ENCODE data around the gene TMEM52B.

TMEM52B gene

DNA sequence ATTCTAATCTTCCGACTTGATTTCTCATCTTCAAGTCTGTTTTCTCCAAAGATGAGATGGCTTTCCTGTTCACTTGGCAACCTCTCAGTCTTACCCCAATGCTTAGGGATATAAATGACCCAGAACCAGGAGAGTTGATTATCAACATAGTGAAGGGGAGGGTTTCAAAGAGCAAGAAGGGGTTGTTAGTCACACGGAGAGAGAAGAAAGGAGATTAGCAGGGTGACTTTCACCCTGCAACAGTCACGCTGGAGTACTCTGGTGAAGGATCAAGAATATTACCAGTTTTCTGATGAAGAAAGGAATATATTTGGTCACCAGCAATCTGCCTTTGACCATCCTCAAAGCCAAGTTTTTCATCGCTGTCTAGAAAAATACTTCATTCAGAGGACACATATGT, at the start of gene TMEM52B:
TSS of gene TMEM52B (plus strand) at position 212 of the 400 bp plus-strand sequence. CDS start 543 bp downstream, outside the sequence.
- no peak for DNase-seq (ENCODE audit: low read depth)
- H3K4me3 ChIP-seq (replicated peaks; ENCODE audit: low read depth, low read length) = no peak within 1 kb of the TSS
- TF ChIP-seq, protein P1, sequence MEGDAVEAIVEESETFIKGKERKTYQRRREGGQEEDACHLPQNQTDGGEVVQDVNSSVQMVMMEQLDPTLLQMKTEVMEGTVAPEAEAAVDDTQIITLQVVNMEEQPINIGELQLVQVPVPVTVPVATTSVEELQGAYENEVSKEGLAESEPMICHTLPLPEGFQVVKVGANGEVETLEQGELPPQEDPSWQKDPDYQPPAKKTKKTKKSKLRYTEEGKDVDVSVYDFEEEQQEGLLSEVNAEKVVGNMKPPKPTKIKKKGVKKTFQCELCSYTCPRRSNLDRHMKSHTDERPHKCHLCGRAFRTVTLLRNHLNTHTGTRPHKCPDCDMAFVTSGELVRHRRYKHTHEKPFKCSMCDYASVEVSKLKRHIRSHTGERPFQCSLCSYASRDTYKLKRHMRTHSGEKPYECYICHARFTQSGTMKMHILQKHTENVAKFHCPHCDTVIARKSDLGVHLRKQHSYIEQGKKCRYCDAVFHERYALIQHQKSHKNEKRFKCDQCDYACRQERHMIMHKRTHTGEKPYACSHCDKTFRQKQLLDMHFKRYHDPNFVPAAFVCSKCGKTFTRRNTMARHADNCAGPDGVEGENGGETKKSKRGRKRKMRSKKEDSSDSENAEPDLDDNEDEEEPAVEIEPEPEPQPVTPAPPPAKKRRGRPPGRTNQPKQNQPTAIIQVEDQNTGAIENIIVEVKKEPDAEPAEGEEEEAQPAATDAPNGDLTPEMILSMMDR (IDR thresholded peaks at IDR 0.05; ENCODE audit: low read length, missing control alignments) = no peak

DNA sequence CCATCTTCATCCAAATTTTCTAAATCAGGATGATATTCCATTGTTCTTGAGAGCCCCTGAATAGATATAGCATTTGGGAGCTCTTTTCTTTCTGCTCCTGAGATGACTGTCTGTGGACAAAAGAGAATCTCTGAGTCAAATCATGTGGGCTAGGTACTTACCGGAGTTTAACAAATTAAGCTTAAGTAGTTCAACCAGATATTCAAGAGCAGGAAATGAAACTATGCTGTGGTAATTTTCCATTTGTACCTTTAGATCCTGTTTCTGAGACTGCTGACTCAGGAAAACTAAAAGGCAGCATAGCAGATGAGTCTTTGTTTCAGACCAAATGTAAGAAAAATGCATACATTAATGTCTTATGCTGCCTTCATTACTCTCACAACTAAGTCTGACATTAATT, 48.8 kb upstream of the TMEM52B start, which contains the start of gene CLEC7A:
TSS of gene CLEC7A (minus strand) at position 158 of the 400 bp plus-strand sequence. CDS start at position 41, 117 bp downstream.
- TF ChIP-seq, protein P1 (IDR thresholded peaks at IDR 0.05; ENCODE audit: low read length, missing control alignments) = no peak
- no peak within 1 kb of the TSS for H3K4me3 ChIP-seq (replicated peaks; ENCODE audit: low read depth, low read length)
- no peak for DNase-seq (ENCODE audit: low read depth)

DNA sequence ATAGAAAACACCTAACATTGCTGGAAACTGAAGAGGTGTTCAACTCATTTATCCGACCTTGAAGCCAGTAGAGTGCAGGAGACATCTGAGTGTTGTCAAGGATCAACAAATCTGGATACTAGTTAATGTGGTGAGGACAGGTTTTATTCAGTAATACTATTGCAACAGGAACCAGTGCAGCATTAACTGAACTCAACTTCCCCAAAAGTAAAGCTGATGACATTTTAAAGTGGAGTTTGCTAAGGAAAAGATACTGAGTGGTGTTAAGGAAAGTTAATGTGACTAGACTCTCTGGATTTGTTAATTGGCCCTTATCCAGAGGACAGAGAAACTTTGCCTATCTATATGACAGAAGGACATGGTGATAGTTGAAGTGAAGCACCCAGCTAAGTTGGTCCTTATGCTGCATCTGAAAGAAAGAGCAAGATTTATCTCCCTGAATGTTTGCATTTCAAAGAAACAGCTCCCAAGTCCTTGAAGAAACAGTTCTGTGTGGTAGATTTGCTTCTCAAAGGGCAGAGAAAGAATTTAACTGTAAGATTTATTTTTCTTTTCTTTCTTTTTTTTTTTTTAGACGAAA, 47.6 kb upstream of the TMEM52B start:
- TF ChIP-seq, protein P1 (IDR thresholded peaks at IDR 0.05; ENCODE audit: low read length, missing control alignments) = no peak
- no peak for DNase-seq (ENCODE audit: low read depth)
- no peak overlapping the region for H3K4me3 ChIP-seq (replicated peaks; ENCODE audit: low read depth, low read length)

- no peak for DNase-seq (ENCODE audit: low read depth)
These were observed 45.9 kb upstream of the TMEM52B start for GRCh38 chr12:10132850-10133370.

GRCh38 chr12:10135126-10135525, 43.7 kb upstream of the TMEM52B start:
- H3K4me3 ChIP-seq (replicated peaks; ENCODE audit: low read depth, low read length) = no peak overlapping the region
- DNase-seq (ENCODE audit: low read depth) = no peak
- TF ChIP-seq, protein P1 (IDR thresholded peaks at IDR 0.05; ENCODE audit: low read length, missing control alignments) = no peak

More at GRCh38 chr12:10132850-10133370, 45.9 kb upstream of the TMEM52B start:
- no peak overlapping the region for H3K4me3 ChIP-seq (replicated peaks; ENCODE audit: low read depth, low read length)
- TF ChIP-seq, protein P1 (IDR thresholded peaks at IDR 0.05; ENCODE audit: low read length, missing control alignments) = no peak

DNA sequence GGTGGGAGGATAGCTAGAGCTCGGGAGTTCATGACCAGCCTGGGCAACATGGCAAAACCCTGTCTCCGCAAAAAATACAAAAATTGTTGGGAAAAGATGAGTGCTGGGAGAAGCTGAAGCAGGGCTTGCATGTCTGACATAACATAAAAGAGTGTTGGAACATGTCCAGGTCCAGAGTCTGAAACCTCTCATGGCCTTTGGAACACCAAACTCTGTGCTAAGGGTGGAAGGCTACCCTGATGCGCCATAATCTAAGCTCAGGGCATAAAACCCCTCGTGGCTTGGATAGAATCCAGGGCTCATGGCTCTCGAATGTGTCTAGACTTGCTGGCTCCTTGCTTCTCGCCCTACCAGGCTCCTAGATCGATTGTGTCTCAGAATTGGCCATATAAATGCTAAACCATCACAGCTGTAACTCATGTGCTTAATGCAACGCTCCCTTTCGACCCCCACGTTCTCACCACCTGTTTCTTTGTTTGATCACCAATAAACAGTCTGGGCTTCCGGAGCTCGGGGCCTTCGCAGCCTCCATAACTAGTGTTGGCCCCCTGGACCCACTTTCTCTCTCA, 42.1 kb upstream of the TMEM52B start:
- no peak overlapping the region for H3K4me3 ChIP-seq (replicated peaks; ENCODE audit: low read depth, low read length)
- TF ChIP-seq, protein P1 (IDR thresholded peaks at IDR 0.05; ENCODE audit: low read length, missing control alignments) = no peak
- no peak for DNase-seq (ENCODE audit: low read depth)
